GM12878 (cell line): ENCODE data around the gene ITPR2.

Experiments used
- CREM ChIP-seq: IDR thresholded peaks from 2 replicates; pipeline ENCODE4 v1.6.1; 2014; ENCODE audit warnings: antibody characterized with exemption, low read depth
- EP300 ChIP-seq, 2 experiments: fragments of 150-350 bp in 1 of 2; IDR thresholded peaks; 2 replicates each; pipeline ENCODE4 v1.6.1; 2011 to 2012; ENCODE audit warnings: low read depth in 2 of 2, low read length in 2 of 2, borderline replicate concordance in 1 of 2, improper control_type of control experiment in 1 of 2, inconsistent platforms in 1 of 2; ENCODE audit not compliant: control insufficient read depth in 1 of 2
- EZH2 ChIP-seq: IDR thresholded peaks from 2 replicates; pipeline ENCODE4 v1.6.1; 2012; ENCODE audit warnings: low read depth, mild to moderate bottlenecking, control low read depth, inconsistent platforms, low read length, borderline replicate concordance; ENCODE audit not compliant: control insufficient read depth
- JUND ChIP-seq: IDR thresholded peaks from 2 replicates; pipeline ENCODE4 v1.6.1; 2012; ENCODE audit warnings: low read depth, mild to moderate bottlenecking, low read length, improper control_type of control experiment, moderate library complexity
- MYC ChIP-seq: IDR thresholded peaks from 2 replicates; pipeline ENCODE4 v1.6.1; 2011; ENCODE audit warnings: mild to moderate bottlenecking, low read length, moderate library complexity, inconsistent platforms; ENCODE audit not compliant: insufficient read depth, insufficient replicate concordance, insufficient read length, severe bottlenecking
- NFIC ChIP-seq: IDR thresholded peaks from 2 replicates; pipeline ENCODE4 v1.6.1; 2012; ENCODE audit warnings: low read depth, mild to moderate bottlenecking, inconsistent platforms, low read length, moderate library complexity
- NFYA ChIP-seq: IDR thresholded peaks from 2 replicates; pipeline ENCODE4 v1.6.1; 2011; ENCODE audit warnings: low read depth, mild to moderate bottlenecking, low read length, improper control_type of control experiment, borderline replicate concordance
- POLR2A ChIP-seq: IDR thresholded peaks from 2 replicates; pipeline ENCODE4 v1.6.1; 2011; ENCODE audit warnings: low read depth, mild to moderate bottlenecking, low read length
- SIN3A ChIP-seq: IDR thresholded peaks from 2 replicates; pipeline ENCODE4 v1.6.1; 2012; ENCODE audit warnings: low read depth, low read length, improper control_type of control experiment
- SMC3 ChIP-seq: IDR thresholded peaks from 2 replicates; pipeline ENCODE4 v1.6.1; 2011; ENCODE audit warnings: low read length, improper control_type of control experiment, borderline replicate concordance
- SP1 ChIP-seq: IDR thresholded peaks from one replicate; pipeline ENCODE4 v1.6.1; 2011; ENCODE audit warnings: low read depth, low read length
- SRF ChIP-seq, 2 experiments: IDR thresholded peaks; 2 replicates each; pipeline ENCODE4 v1.6.1; 2011; ENCODE audit warnings: low read depth in 2 of 2, low read length in 2 of 2, mild to moderate bottlenecking in 1 of 2, moderate library complexity in 1 of 2
- TF ChIP-seq, protein P1 (sequence below), 3 experiments: IDR thresholded peaks in 2 of 3; conservative IDR thresholded peaks in 1 of 3; 2 replicates each; pipeline ENCODE4 v1.5.1; 2011; ENCODE audit warnings: low read depth in 3 of 3, low read length in 3 of 3, mild to moderate bottlenecking in 3 of 3, control low read depth in 2 of 3, moderate library complexity in 2 of 3, inconsistent platforms in 1 of 3, mixed read lengths in 1 of 3; ENCODE audit not compliant: control insufficient read depth in 2 of 3, insufficient read depth in 1 of 3; ENCODE audit errors: extremely low read depth in 1 of 3

DNA sequence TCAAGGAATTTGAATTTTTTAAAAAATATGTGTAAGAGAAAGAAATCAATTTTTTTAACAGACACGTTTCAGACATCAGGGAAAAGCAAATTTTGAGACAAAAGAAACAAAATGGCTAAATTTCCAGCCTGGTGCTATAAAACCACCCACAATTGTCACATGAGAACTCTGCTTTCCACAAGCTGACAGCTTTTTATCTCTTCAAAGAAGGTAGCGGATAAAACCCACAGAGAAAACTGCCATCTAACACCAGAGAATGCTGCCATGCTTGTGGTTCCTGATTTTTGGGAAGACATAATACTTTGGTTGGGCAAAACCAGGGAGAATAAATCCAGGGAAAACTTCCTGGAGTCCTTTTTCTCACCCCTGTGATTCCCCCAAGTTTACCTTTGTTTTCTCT, 10.3 kb upstream of the ITPR2 start:
- no peak for TF ChIP-seq POLR2A
- no peak for TF ChIP-seq MYC
- no peak for TF ChIP-seq CREM
- TF ChIP-seq NFYA, result no peak
- no peak for TF ChIP-seq JUND
- TF ChIP-seq, protein P1, sequence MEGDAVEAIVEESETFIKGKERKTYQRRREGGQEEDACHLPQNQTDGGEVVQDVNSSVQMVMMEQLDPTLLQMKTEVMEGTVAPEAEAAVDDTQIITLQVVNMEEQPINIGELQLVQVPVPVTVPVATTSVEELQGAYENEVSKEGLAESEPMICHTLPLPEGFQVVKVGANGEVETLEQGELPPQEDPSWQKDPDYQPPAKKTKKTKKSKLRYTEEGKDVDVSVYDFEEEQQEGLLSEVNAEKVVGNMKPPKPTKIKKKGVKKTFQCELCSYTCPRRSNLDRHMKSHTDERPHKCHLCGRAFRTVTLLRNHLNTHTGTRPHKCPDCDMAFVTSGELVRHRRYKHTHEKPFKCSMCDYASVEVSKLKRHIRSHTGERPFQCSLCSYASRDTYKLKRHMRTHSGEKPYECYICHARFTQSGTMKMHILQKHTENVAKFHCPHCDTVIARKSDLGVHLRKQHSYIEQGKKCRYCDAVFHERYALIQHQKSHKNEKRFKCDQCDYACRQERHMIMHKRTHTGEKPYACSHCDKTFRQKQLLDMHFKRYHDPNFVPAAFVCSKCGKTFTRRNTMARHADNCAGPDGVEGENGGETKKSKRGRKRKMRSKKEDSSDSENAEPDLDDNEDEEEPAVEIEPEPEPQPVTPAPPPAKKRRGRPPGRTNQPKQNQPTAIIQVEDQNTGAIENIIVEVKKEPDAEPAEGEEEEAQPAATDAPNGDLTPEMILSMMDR (IDR thresholded peaks at IDR 0.05 in 2 of 3, conservative IDR thresholded peaks at IDR 0.05 in 1 of 3; ENCODE audit: control insufficient read depth in 2 of 3, extremely low read depth in 1 of 3, insufficient read depth in 1 of 3, low read depth in 3 of 3, low read length in 3 of 3), result no peak
- TF ChIP-seq SIN3A, result no peak
- TF ChIP-seq EZH2, result no peak
- no peak for TF ChIP-seq SRF (IDR thresholded peaks at IDR 0.05; ENCODE audit: low read depth in 2 of 2, low read length in 2 of 2)
- TF ChIP-seq SMC3, result no peak
- no peak for TF ChIP-seq EP300 (IDR thresholded peaks at IDR 0.05; ENCODE audit: borderline replicate concordance in 1 of 2, control insufficient read depth in 1 of 2, low read depth in 2 of 2, low read length in 2 of 2)
- no peak for TF ChIP-seq NFIC
- TF ChIP-seq SP1, result no peak
